Astrocyte of the cerebellum (primary cell): ENCODE results near the gene MIER2.
"Not testable (repeated sequence)": the region's sequence is repeated elsewhere in the genome, so short reads cannot be mapped to it uniquely, and the experiment has no call there.

ENCODE experiments used
- DNase-seq: peaks from one replicate; pipeline ENCODE4 v3.0.0-alpha.2; 2011; ENCODE audit warnings: low read depth
- H3K4me3 ChIP-seq: 2 replicates; pipeline ENCODE4 v1.5.1; 2011; ENCODE audit warnings: mild to moderate bottlenecking, low read depth, low read length, moderate library complexity
- in situ Hi-C: cut with HindIII; loops from 2 replicates; pipeline ENCODE4 v1.10.0; 2017; ENCODE audit warnings: low sequenced_read_pairs
- TF ChIP-seq, protein P1 (sequence below): IDR thresholded peaks from 2 replicates; pipeline ENCODE4 v1.5.1; 2012; ENCODE audit warnings: low read length, low read depth, moderate library complexity, mild to moderate bottlenecking; ENCODE audit errors: missing control alignments

The MIER2 gene

GRCh38 chr19:359653-359925 lies 15.0 kb upstream of the MIER2 start:
- DNase-seq: no peak
- in situ Hi-C loops: no loop called here
- TF ChIP-seq, protein P1, sequence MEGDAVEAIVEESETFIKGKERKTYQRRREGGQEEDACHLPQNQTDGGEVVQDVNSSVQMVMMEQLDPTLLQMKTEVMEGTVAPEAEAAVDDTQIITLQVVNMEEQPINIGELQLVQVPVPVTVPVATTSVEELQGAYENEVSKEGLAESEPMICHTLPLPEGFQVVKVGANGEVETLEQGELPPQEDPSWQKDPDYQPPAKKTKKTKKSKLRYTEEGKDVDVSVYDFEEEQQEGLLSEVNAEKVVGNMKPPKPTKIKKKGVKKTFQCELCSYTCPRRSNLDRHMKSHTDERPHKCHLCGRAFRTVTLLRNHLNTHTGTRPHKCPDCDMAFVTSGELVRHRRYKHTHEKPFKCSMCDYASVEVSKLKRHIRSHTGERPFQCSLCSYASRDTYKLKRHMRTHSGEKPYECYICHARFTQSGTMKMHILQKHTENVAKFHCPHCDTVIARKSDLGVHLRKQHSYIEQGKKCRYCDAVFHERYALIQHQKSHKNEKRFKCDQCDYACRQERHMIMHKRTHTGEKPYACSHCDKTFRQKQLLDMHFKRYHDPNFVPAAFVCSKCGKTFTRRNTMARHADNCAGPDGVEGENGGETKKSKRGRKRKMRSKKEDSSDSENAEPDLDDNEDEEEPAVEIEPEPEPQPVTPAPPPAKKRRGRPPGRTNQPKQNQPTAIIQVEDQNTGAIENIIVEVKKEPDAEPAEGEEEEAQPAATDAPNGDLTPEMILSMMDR: no peak
- H3K4me3 ChIP-seq: no peak overlapping the region

DNA sequence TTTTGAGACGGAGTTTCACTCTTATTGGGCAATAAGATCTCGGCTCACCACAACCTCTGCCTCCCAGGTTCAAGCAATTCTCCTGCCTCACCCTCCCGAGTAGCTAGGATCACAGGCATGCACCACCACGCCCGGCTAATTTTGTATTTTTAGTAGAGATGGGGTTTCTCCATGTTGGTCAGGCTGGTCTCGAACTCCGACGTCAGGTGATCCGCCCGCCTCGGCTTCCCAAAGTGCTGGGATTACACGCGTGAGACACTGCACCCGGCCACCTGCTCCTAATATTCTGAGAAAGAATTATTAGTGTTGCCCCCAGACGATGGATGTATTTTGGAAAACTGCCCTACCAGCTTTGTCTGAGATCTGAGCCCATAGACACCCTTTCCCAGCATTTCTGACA lies 10.9 kb upstream of the MIER2 start:
- H3K4me3 ChIP-seq, in situ Hi-C loops, DNase-seq: not testable (repeated sequence)

GRCh38 chr19:355134-355533 lies 10.5 kb upstream of the MIER2 start:
- TF ChIP-seq, protein P1: no peak
- in situ Hi-C loops: no loop called here
- no peak for DNase-seq
- H3K4me3 ChIP-seq: no peak overlapping the region

- no peak for DNase-seq
- TF ChIP-seq, protein P1: no peak
- no peak overlapping the region for H3K4me3 ChIP-seq
- in situ Hi-C loops: no loop called here
These were observed 7.5 kb upstream of the MIER2 start for GRCh38 chr19:351976-352625.

DNA sequence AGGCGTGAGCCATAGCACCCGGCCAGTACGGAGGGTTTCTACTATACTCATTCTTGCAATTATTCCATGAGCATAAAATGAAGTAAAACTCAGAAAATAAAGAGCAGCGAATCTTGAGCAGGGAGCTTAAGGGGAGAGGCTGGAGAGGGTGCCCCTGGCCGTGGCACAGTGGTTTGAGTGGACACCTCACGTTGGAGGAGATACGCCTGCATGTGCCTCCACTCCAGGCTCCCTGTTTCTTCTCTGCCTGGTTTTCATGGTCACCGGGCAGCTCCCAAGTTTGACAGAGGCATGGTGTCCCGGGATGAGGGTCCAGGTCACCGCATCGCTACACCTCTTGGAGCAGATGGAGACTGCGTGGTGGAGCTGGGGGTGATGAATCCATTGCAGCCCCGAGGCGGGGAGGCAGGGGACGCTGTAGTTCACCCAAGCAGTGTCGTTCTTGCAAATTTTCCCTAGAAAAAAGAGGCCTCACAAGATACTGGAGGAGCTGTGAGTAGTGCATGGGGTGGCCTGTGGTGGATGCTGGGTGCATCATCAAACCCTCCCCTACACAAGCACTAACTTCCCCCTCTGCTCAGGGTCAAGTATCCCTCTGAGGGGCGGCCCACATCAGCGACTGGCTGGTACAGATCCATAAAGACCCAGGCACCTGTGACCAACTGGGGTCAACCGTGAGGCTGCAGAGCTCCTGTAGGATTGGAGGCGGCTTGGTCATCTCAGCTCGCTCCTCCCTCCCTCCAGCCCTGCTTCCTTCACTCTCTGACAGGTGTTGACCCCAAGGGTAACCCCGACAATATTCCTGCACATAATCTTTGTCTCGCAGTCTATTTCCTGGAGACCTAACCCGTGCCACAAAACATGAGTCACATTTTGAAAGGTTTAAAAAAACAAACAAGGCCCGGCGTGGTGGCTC lies 3.6 kb upstream of the MIER2 start:
- no peak for DNase-seq
- TF ChIP-seq, protein P1: no peak
- in situ Hi-C loops: no loop called here
- H3K4me3 ChIP-seq: no peak overlapping the region

GRCh38 chr19:345320-345879 lies 804 bp upstream of the MIER2 start:
- H3K4me3 ChIP-seq: peak overlapping the region; percentile 62
- TF ChIP-seq, protein P1: no peak
- DNase-seq: no peak
- in situ Hi-C loops: no loop called here
